Nephron (organoid): Measurements from ENCODE around the gene HERPUD1.

Experiments used
- H3K27ac Mint-ChIP-seq, 3 experiments: 2 replicates each; pipeline ENCODE4 v1.8.0; 2020; ENCODE audit warnings: mixed read lengths in 3 of 3, mild to moderate bottlenecking in 2 of 3, moderate library complexity in 1 of 3
- H3K27me3 Mint-ChIP-seq: 2 replicates; pipeline ENCODE4 v1.8.0; 2021; ENCODE audit warnings: low read depth, mild to moderate bottlenecking, moderate library complexity, mixed read lengths
- H3K36me3 Mint-ChIP-seq: 2 replicates; pipeline ENCODE4 v1.8.0; 2020; ENCODE audit warnings: low read depth, mixed read lengths
- H3K4me1 Mint-ChIP-seq: 2 replicates; pipeline ENCODE4 v1.8.0; 2020; ENCODE audit warnings: mixed read lengths
- H3K4me3 Mint-ChIP-seq, 3 experiments: 2 replicates each; pipeline ENCODE4 v1.8.0; 2020; ENCODE audit warnings: mild to moderate bottlenecking in 3 of 3, mixed read lengths in 3 of 3, moderate library complexity in 2 of 3
- H3K9me3 Mint-ChIP-seq: 2 replicates; pipeline ENCODE4 v1.8.0; 2020; ENCODE audit warnings: mixed read lengths
- CTCF ChIP-seq, 3 experiments: fragments of 200-600 bp; sonication (generic); IDR thresholded peaks; one replicate each; pipeline ENCODE4 v1.5.0; 2021; ENCODE audit warnings: antibody characterized with exemption in 3 of 3; ENCODE audit not compliant: unreplicated experiment in 3 of 3

Gene HERPUD1

DNA sequence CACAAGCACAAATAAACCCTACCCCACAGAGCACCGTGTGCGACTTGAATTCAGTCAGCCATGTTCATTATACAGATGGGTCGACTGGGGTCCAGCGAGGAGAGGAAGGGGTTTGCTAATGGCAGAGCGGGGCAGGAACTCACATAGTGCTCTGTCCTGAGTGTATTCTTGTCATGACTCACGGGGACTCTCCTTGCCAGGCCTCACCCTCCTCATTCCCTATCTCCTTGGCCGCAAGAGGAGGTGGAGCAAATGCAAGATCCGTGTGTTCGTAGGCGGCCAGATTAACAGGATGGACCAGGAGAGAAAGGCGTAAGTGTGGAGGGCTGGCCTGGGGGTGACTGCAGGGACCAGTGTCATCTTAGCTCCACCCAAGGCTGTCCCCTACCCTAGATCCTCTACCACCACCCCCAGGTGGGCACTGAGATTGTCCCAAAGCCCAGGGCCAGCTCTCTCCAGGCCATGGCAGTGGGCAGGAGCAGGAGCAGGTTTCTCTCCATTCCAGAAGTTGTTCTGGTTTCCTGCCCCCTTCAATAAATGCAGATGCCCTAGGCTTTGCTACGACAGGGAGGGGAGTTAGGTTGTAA is 37.5 kb upstream of the HERPUD1 start:
- no peak for TF ChIP-seq CTCF (IDR thresholded peaks at IDR 0.05; ENCODE audit: unreplicated experiment in 3 of 3)
- Mint-ChIP-seq H3K4me1 (no peaks in the 10 kb centered on the region), H3K36me3 (no peaks in the 10 kb centered on the region), H3K9me3 (no peaks in the 10 kb centered on the region), H3K4me3 (no peak overlapping the region), H3K27me3 (peaks cover 5% of the 10 kb centered on the region), H3K27ac (no peak overlapping the region)

- no peak overlapping the region for H3K27ac Mint-ChIP-seq
- H3K27me3 Mint-ChIP-seq = peaks cover 7% of the 10 kb centered on the region
- H3K36me3 Mint-ChIP-seq = no peaks in the 10 kb centered on the region
- H3K4me1 Mint-ChIP-seq = no peaks in the 10 kb centered on the region
- H3K9me3 Mint-ChIP-seq = no peaks in the 10 kb centered on the region
- TF ChIP-seq CTCF (IDR thresholded peaks at IDR 0.05; ENCODE audit: unreplicated experiment in 3 of 3) = no peak
- no peak overlapping the region for H3K4me3 Mint-ChIP-seq
These were observed 36.1 kb upstream of the HERPUD1 start for GRCh38 chr16:56895813-56896212.

DNA sequence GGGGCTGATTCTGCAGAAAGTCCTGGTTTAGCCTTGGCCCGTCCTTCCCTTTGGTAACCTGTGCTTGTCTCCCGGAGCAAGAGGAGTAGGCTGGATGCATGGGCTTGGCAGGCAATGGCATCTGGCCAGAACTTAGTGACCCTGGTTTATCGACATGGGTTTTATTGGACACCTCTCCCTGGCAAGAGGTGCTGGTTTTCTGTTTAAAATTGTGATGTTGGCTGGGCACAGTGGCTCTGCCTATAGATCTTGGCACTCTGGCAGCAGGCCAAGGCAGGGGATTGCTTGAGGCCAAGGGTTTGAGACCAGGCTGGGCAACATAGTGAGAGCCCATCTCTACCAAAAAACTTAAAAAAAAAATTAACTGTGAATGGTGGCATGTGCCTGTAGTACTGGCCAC is 35.7 kb upstream of the HERPUD1 start:
- Mint-ChIP-seq H3K9me3 (no peaks in the 10 kb centered on the region), H3K4me3 (no peak overlapping the region), H3K4me1 (no peaks in the 10 kb centered on the region), H3K27me3 (peaks cover 11% of the 10 kb centered on the region), H3K36me3 (no peaks in the 10 kb centered on the region), H3K27ac (no peak overlapping the region)
- no peak for TF ChIP-seq CTCF (IDR thresholded peaks at IDR 0.05; ENCODE audit: unreplicated experiment in 3 of 3)

- Mint-ChIP-seq H3K36me3 (no peaks in the 10 kb centered on the region), H3K4me1 (no peaks in the 10 kb centered on the region), H3K27me3 (peaks cover 11% of the 10 kb centered on the region), H3K4me3 (no peak overlapping the region), H3K27ac (no peak overlapping the region), H3K9me3 (no peaks in the 10 kb centered on the region)
- TF ChIP-seq CTCF (IDR thresholded peaks at IDR 0.05; ENCODE audit: unreplicated experiment in 3 of 3) = no peak
These were observed 34.7 kb upstream of the HERPUD1 start for GRCh38 chr16:56897026-56897799.

DNA sequence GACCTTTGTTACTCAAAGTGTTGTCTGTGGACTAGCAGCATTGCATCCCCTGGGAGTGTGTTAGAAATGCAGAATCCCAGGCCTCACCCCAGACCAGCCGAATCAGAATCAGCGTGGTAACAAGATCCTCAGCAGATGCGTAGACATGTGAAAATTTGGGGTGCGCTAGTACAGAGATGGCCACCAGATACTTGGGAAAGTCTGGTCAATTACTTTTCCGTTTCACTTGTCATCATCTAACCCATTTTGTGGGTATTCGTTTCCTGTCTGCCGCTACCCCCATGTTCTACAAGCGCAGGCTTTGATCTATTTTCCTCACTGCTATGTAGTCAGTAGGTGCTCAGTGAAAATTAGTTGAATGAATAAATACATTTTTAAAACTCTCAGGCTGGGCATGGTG is 33.1 kb upstream of the HERPUD1 start:
- Mint-ChIP-seq H3K36me3 (no peaks in the 10 kb centered on the region), H3K4me1 (no peaks in the 10 kb centered on the region), H3K27ac (no peak overlapping the region), H3K9me3 (no peaks in the 10 kb centered on the region), H3K27me3 (peaks cover 11% of the 10 kb centered on the region), H3K4me3 (no peak overlapping the region)
- TF ChIP-seq CTCF (IDR thresholded peaks at IDR 0.05; ENCODE audit: unreplicated experiment in 3 of 3) = no peak

DNA sequence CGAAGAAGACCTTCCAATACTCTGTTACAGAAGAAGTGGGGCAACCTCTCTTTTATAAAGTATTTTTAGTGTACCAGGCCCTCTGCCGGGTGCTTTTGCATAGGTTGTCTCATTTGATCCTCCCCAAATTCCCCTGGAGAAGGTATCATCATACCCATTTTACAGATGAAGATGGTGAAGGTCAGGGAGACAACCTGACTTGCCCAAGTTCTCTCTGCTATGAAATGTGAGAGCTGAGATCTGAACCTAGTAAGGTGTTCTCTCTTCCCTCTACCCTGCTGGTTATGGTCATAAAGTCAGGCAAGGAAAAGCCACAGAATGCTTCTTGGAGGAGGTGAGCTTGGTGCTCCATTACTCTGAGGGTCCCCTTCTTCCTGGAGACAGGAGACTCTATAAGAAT is 28.1 kb upstream of the HERPUD1 start:
- no peaks in the 10 kb centered on the region for H3K36me3 Mint-ChIP-seq
- H3K9me3 Mint-ChIP-seq = no peaks in the 10 kb centered on the region
- no peak for TF ChIP-seq CTCF (IDR thresholded peaks at IDR 0.05; ENCODE audit: unreplicated experiment in 3 of 3)
- no peak overlapping the region for H3K4me3 Mint-ChIP-seq
- H3K27me3 Mint-ChIP-seq = peaks cover 8% of the 10 kb centered on the region
- H3K4me1 Mint-ChIP-seq = peaks cover 5% of the 10 kb centered on the region
- no peak overlapping the region for H3K27ac Mint-ChIP-seq
